Measurements from ENCODE around the gene DDX3X. TPM values are rescaled to one million over a fixed set of nuclear protein-coding genes. Genes with fewer than 3 reads are reported as not detected.
"Not testable (repeated sequence)": the region's sequence is repeated elsewhere in the genome, so short reads cannot be mapped to it uniquely, and the experiment has no call there.

DDX3X gene
- total and polyA plus RNA-seq, 2 donors from 2014 or later = 43.6 to 275 TPM

GRCh38 chrX:41312786-41313185 lies 21.2 kb upstream of the DDX3X start:
- Histone ChIP-seq H3K4me3 (ENCODE audit: low read length in 3 of 3) (no peak overlapping the region), H3K36me3 (ENCODE audit: control insufficient read depth in 2 of 3, insufficient read depth in 3 of 3, low read length in 3 of 3) (no peaks in the 10 kb centered on the region), H3K27me3 (ENCODE audit: control insufficient read depth, insufficient read depth, low read length) (no peaks in the 10 kb centered on the region), H3K4me1 (ENCODE audit: control insufficient read depth in 2 of 3, insufficient read depth in 2 of 3, low read depth in 1 of 3, low read length in 3 of 3) (no peaks in the 10 kb centered on the region), H3K9me3 (ENCODE audit: control insufficient read depth in 2 of 3, insufficient read depth in 1 of 3, low read length in 3 of 3) (no peaks in the 10 kb centered on the region), H3K9ac (ENCODE audit: low read length in 3 of 3) (no peak overlapping the region), H3K27ac (ENCODE audit: low read depth in 2 of 2, low read length in 2 of 2) (no peak overlapping the region)
- DNase-seq (no peak), FAIRE-seq (no peak)
- intact Hi-C loops (cut with DNase I) = no loop called here
- TF ChIP-seq, protein P1, sequence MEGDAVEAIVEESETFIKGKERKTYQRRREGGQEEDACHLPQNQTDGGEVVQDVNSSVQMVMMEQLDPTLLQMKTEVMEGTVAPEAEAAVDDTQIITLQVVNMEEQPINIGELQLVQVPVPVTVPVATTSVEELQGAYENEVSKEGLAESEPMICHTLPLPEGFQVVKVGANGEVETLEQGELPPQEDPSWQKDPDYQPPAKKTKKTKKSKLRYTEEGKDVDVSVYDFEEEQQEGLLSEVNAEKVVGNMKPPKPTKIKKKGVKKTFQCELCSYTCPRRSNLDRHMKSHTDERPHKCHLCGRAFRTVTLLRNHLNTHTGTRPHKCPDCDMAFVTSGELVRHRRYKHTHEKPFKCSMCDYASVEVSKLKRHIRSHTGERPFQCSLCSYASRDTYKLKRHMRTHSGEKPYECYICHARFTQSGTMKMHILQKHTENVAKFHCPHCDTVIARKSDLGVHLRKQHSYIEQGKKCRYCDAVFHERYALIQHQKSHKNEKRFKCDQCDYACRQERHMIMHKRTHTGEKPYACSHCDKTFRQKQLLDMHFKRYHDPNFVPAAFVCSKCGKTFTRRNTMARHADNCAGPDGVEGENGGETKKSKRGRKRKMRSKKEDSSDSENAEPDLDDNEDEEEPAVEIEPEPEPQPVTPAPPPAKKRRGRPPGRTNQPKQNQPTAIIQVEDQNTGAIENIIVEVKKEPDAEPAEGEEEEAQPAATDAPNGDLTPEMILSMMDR (IDR thresholded peaks at IDR 0.05; ENCODE audit: borderline replicate concordance, extremely low read depth, insufficient read depth) = no peak

- H3K36me3 ChIP-seq (ENCODE audit: control insufficient read depth in 2 of 3, insufficient read depth in 3 of 3, low read length in 3 of 3) = no peaks in the 10 kb centered on the region
- H3K4me3 ChIP-seq (ENCODE audit: low read length in 3 of 3) = no peak overlapping the region
- H3K27ac ChIP-seq (ENCODE audit: low read depth in 2 of 2, low read length in 2 of 2) = no peak overlapping the region
- H3K27me3 ChIP-seq (ENCODE audit: control insufficient read depth, insufficient read depth, low read length) = no peaks in the 10 kb centered on the region
- H3K9me3 ChIP-seq (ENCODE audit: control insufficient read depth in 2 of 3, insufficient read depth in 1 of 3, low read length in 3 of 3) = no peaks in the 10 kb centered on the region
- intact Hi-C loops (cut with DNase I) = no loop called here
- DNase-seq (no peak), FAIRE-seq (no peak)
- TF ChIP-seq, protein P1 (IDR thresholded peaks at IDR 0.05; ENCODE audit: borderline replicate concordance, extremely low read depth, insufficient read depth) = no peak
- no peak overlapping the region for H3K9ac ChIP-seq (ENCODE audit: low read length in 3 of 3)
- H3K4me1 ChIP-seq (ENCODE audit: control insufficient read depth in 2 of 3, insufficient read depth in 2 of 3, low read depth in 1 of 3, low read length in 3 of 3) = no peaks in the 10 kb centered on the region
These were observed 20.5 kb upstream of the DDX3X start for GRCh38 chrX:41313419-41313818.

GRCh38 chrX:41314204-41314603 lies 19.8 kb upstream of the DDX3X start:
- no peaks in the 10 kb centered on the region for H3K9me3 ChIP-seq (ENCODE audit: control insufficient read depth in 2 of 3, insufficient read depth in 1 of 3, low read length in 3 of 3)
- H3K4me3 ChIP-seq (ENCODE audit: low read length in 3 of 3) = no peak overlapping the region
- no peaks in the 10 kb centered on the region for H3K27me3 ChIP-seq (ENCODE audit: control insufficient read depth, insufficient read depth, low read length)
- no peaks in the 10 kb centered on the region for H3K4me1 ChIP-seq (ENCODE audit: control insufficient read depth in 2 of 3, insufficient read depth in 2 of 3, low read depth in 1 of 3, low read length in 3 of 3)
- no peaks in the 10 kb centered on the region for H3K36me3 ChIP-seq (ENCODE audit: control insufficient read depth in 2 of 3, insufficient read depth in 3 of 3, low read length in 3 of 3)
- no peak for FAIRE-seq
- TF ChIP-seq, protein P1 (IDR thresholded peaks at IDR 0.05; ENCODE audit: borderline replicate concordance, extremely low read depth, insufficient read depth) = no peak
- no peak overlapping the region for H3K9ac ChIP-seq (ENCODE audit: low read length in 3 of 3)
- no peak for DNase-seq
- intact Hi-C loops (cut with DNase I) = no loop called here
- no peak overlapping the region for H3K27ac ChIP-seq (ENCODE audit: low read depth in 2 of 2, low read length in 2 of 2)

DNA sequence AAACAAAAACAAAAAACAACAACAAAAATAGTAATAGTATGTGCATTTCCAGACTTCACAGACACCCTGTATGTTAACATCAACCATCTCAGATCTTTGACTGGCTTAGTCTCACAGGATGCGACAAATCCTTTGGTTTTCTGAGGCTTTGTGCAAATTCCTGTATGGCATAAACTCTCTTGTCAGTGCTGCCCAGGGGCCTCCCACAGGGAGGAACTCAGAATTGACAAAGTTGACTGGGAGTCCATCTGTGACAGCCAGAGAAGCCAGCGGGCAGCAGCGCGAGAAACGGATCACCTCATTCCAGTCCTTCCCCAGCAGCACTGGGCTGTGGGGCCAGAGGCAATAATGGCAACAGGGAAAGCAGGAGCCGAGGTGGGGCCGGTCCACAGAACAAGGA lies 19.1 kb upstream of the DDX3X start:
- Histone ChIP-seq H3K27me3 (ENCODE audit: control insufficient read depth, insufficient read depth, low read length) (no peaks in the 10 kb centered on the region), H3K4me1 (ENCODE audit: control insufficient read depth in 2 of 3, insufficient read depth in 2 of 3, low read depth in 1 of 3, low read length in 3 of 3) (no peaks in the 10 kb centered on the region), H3K4me3 (ENCODE audit: low read length in 3 of 3) (no peak overlapping the region), H3K9me3 (ENCODE audit: control insufficient read depth in 2 of 3, insufficient read depth in 1 of 3, low read length in 3 of 3) (no peaks in the 10 kb centered on the region), H3K36me3 (ENCODE audit: control insufficient read depth in 2 of 3, insufficient read depth in 3 of 3, low read length in 3 of 3) (no peaks in the 10 kb centered on the region), H3K27ac (ENCODE audit: low read depth in 2 of 2, low read length in 2 of 2) (no peak overlapping the region), H3K9ac (ENCODE audit: low read length in 3 of 3) (no peak overlapping the region)
- TF ChIP-seq, protein P1 (IDR thresholded peaks at IDR 0.05; ENCODE audit: borderline replicate concordance, extremely low read depth, insufficient read depth) = no peak
- FAIRE-seq (no peak), DNase-seq (no peak)
- intact Hi-C loops (cut with DNase I) = no loop called here

DNA sequence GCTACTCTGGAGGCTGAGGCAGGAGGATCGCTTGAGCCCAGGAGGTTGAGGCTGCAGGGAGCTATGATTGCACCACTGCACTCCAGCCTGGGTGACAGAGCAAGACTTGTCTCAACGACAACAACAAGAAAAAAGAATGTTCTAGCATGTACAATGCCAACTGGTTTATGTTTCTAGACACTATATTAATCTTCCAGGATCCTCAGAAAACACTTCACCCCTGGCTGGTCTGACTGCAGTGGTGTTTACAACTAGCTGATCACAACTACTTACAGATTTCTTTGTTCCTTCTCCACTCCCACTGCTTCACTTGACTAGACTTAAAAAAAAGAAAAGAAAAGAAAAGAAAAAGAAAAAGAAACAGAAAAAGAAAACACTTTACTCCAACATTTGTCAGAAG lies 17.7 kb upstream of the DDX3X start:
- H3K9ac ChIP-seq (ENCODE audit: low read length in 3 of 3); H3K27ac ChIP-seq (ENCODE audit: low read depth in 2 of 2, low read length in 2 of 2); intact Hi-C loops (cut with DNase I); H3K36me3 ChIP-seq (ENCODE audit: control insufficient read depth in 2 of 3, insufficient read depth in 3 of 3, low read length in 3 of 3); DNase-seq; H3K4me1 ChIP-seq (ENCODE audit: control insufficient read depth in 2 of 3, insufficient read depth in 2 of 3, low read depth in 1 of 3, low read length in 3 of 3); H3K4me3 ChIP-seq (ENCODE audit: low read length in 3 of 3); H3K9me3 ChIP-seq (ENCODE audit: control insufficient read depth in 2 of 3, insufficient read depth in 1 of 3, low read length in 3 of 3); H3K27me3 ChIP-seq (ENCODE audit: control insufficient read depth, insufficient read depth, low read length): not testable (repeated sequence)
- FAIRE-seq = peak; percentile 30
